PFSK-1 (cell line): Measurements from ENCODE around the gene DEGS2.

Experiments used
- FOXP2 ChIP-seq: optimal IDR thresholded peaks from 2 replicates; pipeline ENCODE3; 2011; ENCODE audit warnings: borderline replicate concordance, control low read depth, inconsistent platforms; ENCODE audit not compliant: insufficient read depth; ENCODE audit errors: extremely low read length, extremely low read depth
- POLR2AphosphoS5 ChIP-seq: IDR thresholded peaks from 2 replicates; pipeline ENCODE4 v1.6.1; 2012; ENCODE audit warnings: low read depth, mild to moderate bottlenecking, control low read depth, low read length, moderate library complexity
- REST ChIP-seq, 2 experiments: IDR thresholded peaks; 2 replicates each; pipeline versions ENCODE4 v1.6.1 to v1.8.0; 2011 to 2012; ENCODE audit warnings: low read depth in 2 of 2, low read length in 2 of 2, control low read depth in 1 of 2, inconsistent platforms in 1 of 2, mild to moderate bottlenecking in 1 of 2, moderate library complexity in 1 of 2; ENCODE audit not compliant: insufficient read depth in 1 of 2
- SIN3A ChIP-seq: IDR thresholded peaks from 2 replicates; pipeline ENCODE4 v1.6.1; 2012; ENCODE audit warnings: mild to moderate bottlenecking, low read length, moderate library complexity, borderline replicate concordance; ENCODE audit not compliant: insufficient read depth
- TAF1 ChIP-seq: IDR thresholded peaks from 2 replicates; pipeline ENCODE4 v1.6.1; 2012; ENCODE audit warnings: low read length, control low read depth, borderline replicate concordance; ENCODE audit not compliant: insufficient read depth

DEGS2 gene

GRCh38 chr14:100147691-100148464 is 11.6 kb downstream of the DEGS2 start:
- TF ChIP-seq FOXP2 (no peak), SIN3A (no peak), POLR2AphosphoS5 (no peak), TAF1 (no peak), REST (IDR thresholded peaks at IDR 0.05; ENCODE audit: insufficient read depth in 1 of 2, low read depth in 2 of 2, low read length in 2 of 2) (no peak)

GRCh38 chr14:100147181-100147631 is 12.2 kb downstream of the DEGS2 start:
- no peak for TF ChIP-seq POLR2AphosphoS5
- no peak for TF ChIP-seq TAF1
- no peak for TF ChIP-seq REST (IDR thresholded peaks at IDR 0.05; ENCODE audit: insufficient read depth in 1 of 2, low read depth in 2 of 2, low read length in 2 of 2)
- TF ChIP-seq FOXP2 = no peak
- no peak for TF ChIP-seq SIN3A

GRCh38 chr14:100146531-100147091 is 12.8 kb downstream of the DEGS2 start:
- TF ChIP-seq FOXP2 (no peak), POLR2AphosphoS5 (no peak), SIN3A (no peak), REST (IDR thresholded peaks at IDR 0.05; ENCODE audit: insufficient read depth in 1 of 2, low read depth in 2 of 2, low read length in 2 of 2) (no peak), TAF1 (no peak)

GRCh38 chr14:100145682-100146464 is 13.6 kb downstream of the DEGS2 start:
- TF ChIP-seq POLR2AphosphoS5 (no peak), TAF1 (no peak), FOXP2 (no peak), REST (IDR thresholded peaks at IDR 0.05; ENCODE audit: insufficient read depth in 1 of 2, low read depth in 2 of 2, low read length in 2 of 2) (no peak), SIN3A (no peak)
